ENCODE measurements around the gene BEX4. TPM values are rescaled to one million over a fixed set of nuclear protein-coding genes. Genes with fewer than 3 reads are reported as not detected.
"Not testable (repeated sequence)": the region's sequence is repeated elsewhere in the genome, so short reads cannot be mapped to it uniquely, and the experiment has no call there.

The BEX4 gene
- total and polyA plus RNA-seq, 2 donors (not counting 3 experiments of a cell fraction or from before 2014, with no cell fraction given), result 17.8 to 30.3 TPM

GRCh38 chrX:103197721-103198306 is 17.1 kb upstream of the BEX4 start:
- DNase-seq (ENCODE audit: low read depth, low spot score), result peak; percentile 28
- dilution Hi-C loops (cut with MboI; ENCODE audit: extremely low pct_ligation_motif_present, low sequenced_read_pairs), result no loop called here
- BruUV-seq (replicated peaks), result no TSS peak

GRCh38 chrX:103198668-103199067 is 16.2 kb upstream of the BEX4 start:
- H3K79me2 ChIP-seq (ENCODE audit: control insufficient read depth, insufficient read depth, low read length); H3K9me3 ChIP-seq (replicated peaks; ENCODE audit: control insufficient read depth, insufficient read depth, low read length); dilution Hi-C loops (cut with MboI; ENCODE audit: extremely low pct_ligation_motif_present, low sequenced_read_pairs); H4K20me1 ChIP-seq (replicated peaks; ENCODE audit: control insufficient read depth, extremely low read depth, insufficient read depth, low read length); H3K27ac ChIP-seq (ENCODE audit: insufficient read depth, low read depth, low read length); H3K27me3 ChIP-seq (ENCODE audit: control insufficient read depth in 2 of 2, insufficient read depth in 2 of 2, low read length in 2 of 2); DNase-seq (ENCODE audit: low read depth, low spot score); H3K36me3 ChIP-seq (ENCODE audit: control insufficient read depth in 2 of 2, extremely low read depth in 1 of 2, insufficient read depth in 2 of 2, low read length in 2 of 2); H3K4me3 ChIP-seq (replicated peaks in 1 of 3; ENCODE audit: insufficient read depth in 1 of 3, low read depth in 1 of 3, low read length in 3 of 3); POLR2A ChIA-PET; H3K9me1 ChIP-seq (replicated peaks; ENCODE audit: control insufficient read depth, extremely low read depth, insufficient read depth, low read length); intact Hi-C loops (cut with micrococcal nuclease); H3K4me1 ChIP-seq (ENCODE audit: control insufficient read depth, extremely low read depth, insufficient read depth, low read length); H3K4me2 ChIP-seq (ENCODE audit: insufficient read depth, low read length); CTCF ChIA-PET; H3K9ac ChIP-seq (replicated peaks; ENCODE audit: extremely low read depth, insufficient read depth, low read length); H2AFZ ChIP-seq (ENCODE audit: low read depth, low read length); BruUV-seq (replicated peaks); FAIRE-seq: not testable (repeated sequence)

More at GRCh38 chrX:103197721-103198306, 17.1 kb upstream of the BEX4 start:
- CTCF ChIA-PET, result interaction anchor here (0.9 kb wide), 1 partner anchor 266 kb away, joined by 3 read pairs; no protein-coding TSS in a partner anchor
- H2AFZ ChIP-seq (ENCODE audit: low read depth, low read length), result peak overlapping the region; percentile 36
- no peaks in the 10 kb centered on the region for H3K9me1 ChIP-seq (replicated peaks; ENCODE audit: control insufficient read depth, extremely low read depth, insufficient read depth, low read length)
- H4K20me1 ChIP-seq (replicated peaks; ENCODE audit: control insufficient read depth, extremely low read depth, insufficient read depth, low read length), result no peaks in the 10 kb centered on the region
- H3K27ac ChIP-seq (ENCODE audit: insufficient read depth, low read depth, low read length), result no peak overlapping the region
- FAIRE-seq, result no peak
- POLR2A ChIA-PET, result no interaction called here
- intact Hi-C loops (cut with micrococcal nuclease), result no loop called here
- H3K4me3 ChIP-seq (replicated peaks in 1 of 3; ENCODE audit: insufficient read depth in 1 of 3, low read depth in 1 of 3, low read length in 3 of 3), result no peak overlapping the region
- no peaks in the 10 kb centered on the region for H3K79me2 ChIP-seq (ENCODE audit: control insufficient read depth, insufficient read depth, low read length)
- H3K4me2 ChIP-seq (ENCODE audit: insufficient read depth, low read length), result no peak overlapping the region
- no peak overlapping the region for H3K9ac ChIP-seq (replicated peaks; ENCODE audit: extremely low read depth, insufficient read depth, low read length)
- H3K4me1 ChIP-seq (ENCODE audit: control insufficient read depth, extremely low read depth, insufficient read depth, low read length), result peaks cover 3% of the 10 kb centered on the region
- no peaks in the 10 kb centered on the region for H3K36me3 ChIP-seq (ENCODE audit: control insufficient read depth in 2 of 2, extremely low read depth in 1 of 2, insufficient read depth in 2 of 2, low read length in 2 of 2)
- H3K9me3 ChIP-seq (replicated peaks; ENCODE audit: control insufficient read depth, insufficient read depth, low read length), result no peaks in the 10 kb centered on the region
- H3K27me3 ChIP-seq (ENCODE audit: control insufficient read depth in 2 of 2, insufficient read depth in 2 of 2, low read length in 2 of 2), result no peaks in the 10 kb centered on the region
- TF ChIP-seq MAX (IDR thresholded peaks at IDR 0.05; ENCODE audit: insufficient read depth, insufficient read length) (no peak), GATA2 (IDR thresholded peaks at IDR 0.05; ENCODE audit: insufficient read depth, insufficient read length, low read depth, low read length) (no peak), FOS (IDR thresholded peaks at IDR 0.05; ENCODE audit: borderline replicate concordance, insufficient read depth, low read length) (no peak), POLR2A (IDR thresholded peaks at IDR 0.05; ENCODE audit: low read depth, low read length) (no peak), MYC (IDR thresholded peaks at IDR 0.05; ENCODE audit: low read depth, low read length) (no peak), JUN (IDR thresholded peaks at IDR 0.05; ENCODE audit: borderline replicate concordance, insufficient read depth, insufficient read length, low read depth) (peak; percentile 17), EZH2 (IDR thresholded peaks at IDR 0.05; ENCODE audit: borderline replicate concordance, low read depth, low read length, severe bottlenecking) (no peak), CTCF (IDR thresholded peaks at IDR 0.05; ENCODE audit: extremely low read depth in 1 of 2, insufficient read depth in 1 of 2, low read depth in 1 of 2, low read length in 2 of 2) (no peak)

Measured in endothelial cell of umbilical vein (primary cell).